NB4 (cell line): ENCODE results near the gene INKA1.
"Not testable (repeated sequence)": the region's sequence is repeated elsewhere in the genome, so short reads cannot be mapped to it uniquely, and the experiment has no call there.

ENCODE experiments used
- POLR2A ChIP-seq: IDR thresholded peaks from 2 replicates; pipeline ENCODE4 v1.6.1; 2011; ENCODE audit warnings: mild to moderate bottlenecking; ENCODE audit not compliant: insufficient read length; ENCODE audit errors: extremely low read depth
- TF ChIP-seq, protein P1 (sequence below): IDR thresholded peaks from one replicate; pipeline ENCODE4 v1.5.1; 2012; ENCODE audit warnings: low read depth, low read length

DNA sequence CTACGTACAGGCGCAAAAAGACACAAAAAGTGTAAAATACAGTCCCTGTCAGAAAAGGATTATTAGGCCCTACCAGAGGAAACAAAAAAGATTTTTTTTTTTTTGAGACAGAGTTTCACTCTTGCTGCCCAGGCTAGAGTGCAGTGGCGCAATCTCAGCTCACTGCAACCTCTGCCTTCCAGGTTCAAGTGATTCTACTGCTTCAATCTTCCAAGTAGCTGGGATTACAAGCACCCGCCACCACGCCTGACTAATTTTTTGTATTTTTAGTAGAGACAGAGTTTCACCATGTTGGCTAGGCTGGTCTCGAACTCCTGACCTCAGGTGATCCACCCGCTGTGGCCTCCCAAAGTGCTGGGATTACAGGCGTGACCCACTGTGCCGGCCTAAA is 22.1 kb upstream of the INKA1 start:
- TF ChIP-seq, protein P1, sequence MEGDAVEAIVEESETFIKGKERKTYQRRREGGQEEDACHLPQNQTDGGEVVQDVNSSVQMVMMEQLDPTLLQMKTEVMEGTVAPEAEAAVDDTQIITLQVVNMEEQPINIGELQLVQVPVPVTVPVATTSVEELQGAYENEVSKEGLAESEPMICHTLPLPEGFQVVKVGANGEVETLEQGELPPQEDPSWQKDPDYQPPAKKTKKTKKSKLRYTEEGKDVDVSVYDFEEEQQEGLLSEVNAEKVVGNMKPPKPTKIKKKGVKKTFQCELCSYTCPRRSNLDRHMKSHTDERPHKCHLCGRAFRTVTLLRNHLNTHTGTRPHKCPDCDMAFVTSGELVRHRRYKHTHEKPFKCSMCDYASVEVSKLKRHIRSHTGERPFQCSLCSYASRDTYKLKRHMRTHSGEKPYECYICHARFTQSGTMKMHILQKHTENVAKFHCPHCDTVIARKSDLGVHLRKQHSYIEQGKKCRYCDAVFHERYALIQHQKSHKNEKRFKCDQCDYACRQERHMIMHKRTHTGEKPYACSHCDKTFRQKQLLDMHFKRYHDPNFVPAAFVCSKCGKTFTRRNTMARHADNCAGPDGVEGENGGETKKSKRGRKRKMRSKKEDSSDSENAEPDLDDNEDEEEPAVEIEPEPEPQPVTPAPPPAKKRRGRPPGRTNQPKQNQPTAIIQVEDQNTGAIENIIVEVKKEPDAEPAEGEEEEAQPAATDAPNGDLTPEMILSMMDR, result not testable (repeated sequence)
- not testable (repeated sequence) for TF ChIP-seq POLR2A
